HEK293 (cell line): ENCODE results near the gene KCNJ1.
A peak's percentile ranks its signal among the peaks of the same experiment; 100 is the strongest.

ENCODE experiments used
- CTCF ChIA-PET: fragments of 350-600 bp; formaldehyde crosslinking; extraction: SDS; loops from one replicate; lab custom pipeline; 2021; ENCODE audit warnings: antibody characterized with exemption; lab: Yijun Ruan, JAX
- POLR2A ChIA-PET: fragments of 300-600 bp; formaldehyde crosslinking; extraction: SDS; loops from one replicate; lab custom pipeline; 2020; ENCODE audit warnings: antibody characterized with exemption, inconsistent platforms; lab: Yijun Ruan, JAX
- H3K27ac ChIP-seq: fragments of 200-500 bp; sonication (Bioruptor generic); 2 replicates; pipeline ENCODE4 v1.5.1; 2014; ENCODE audit warnings: low read depth, low read length, control low read depth, inconsistent platforms; ENCODE audit errors: extremely low read depth
- H3K36me3 ChIP-seq, 2 experiments: fragments of 200-500 bp in 1 of 2; sonication (Bioruptor generic) in 1 of 2; 1 replicate in 1 of 2; 2 replicates in 1 of 2; pipeline ENCODE4 v1.5.1; 2014 to 2017; ENCODE audit warnings: inconsistent platforms in 2 of 2, low read length in 2 of 2; ENCODE audit not compliant: control insufficient read depth in 2 of 2, insufficient read depth in 1 of 2
- H3K4me1 ChIP-seq: fragments of 200-500 bp; sonication (Bioruptor generic); 2 replicates; pipeline ENCODE4 v1.5.1; 2014; ENCODE audit warnings: mild to moderate bottlenecking, low read length, inconsistent platforms; ENCODE audit not compliant: control insufficient read depth, insufficient read depth
- H3K4me3 ChIP-seq: 2 replicates; pipeline ENCODE4 v1.5.1; 2011; ENCODE audit warnings: low read depth, mild to moderate bottlenecking, control low read depth, low read length, moderate library complexity
- H3K9me3 ChIP-seq: fragments of 200-500 bp; sonication (Bioruptor generic); 2 replicates; pipeline ENCODE4 v1.5.1; 2014; ENCODE audit warnings: low read depth, low read length, inconsistent platforms; ENCODE audit not compliant: control insufficient read depth, insufficient read depth
- GLI4 ChIP-seq: fragments of 450-650 bp; formaldehyde crosslinking; IDR thresholded peaks from 2 replicates; pipeline ENCODE4 v1.5.1; 2016; ENCODE audit warnings: missing biosample characterization, missing genetic modification characterization
- KLF9 ChIP-seq: fragments of 450-650 bp; formaldehyde crosslinking; IDR thresholded peaks from 2 replicates; pipeline ENCODE4 v1.5.1; 2016; ENCODE audit warnings: missing biosample characterization, missing genetic modification characterization, low read depth
- REST ChIP-seq: fragments of 450-650 bp; formaldehyde crosslinking; IDR thresholded peaks from 2 replicates; pipeline ENCODE4 v1.5.1; 2016; ENCODE audit warnings: missing biosample characterization, missing genetic modification characterization
- SCRT2 ChIP-seq: fragments of 450-650 bp; formaldehyde crosslinking; IDR thresholded peaks from 2 replicates; pipeline ENCODE4 v1.5.1; 2016; ENCODE audit warnings: missing biosample characterization, missing genetic modification characterization
- ZBTB11 ChIP-seq: fragments of 450-650 bp; formaldehyde crosslinking; conservative IDR thresholded peaks from 2 replicates; pipeline ENCODE4 v1.5.1; 2016; ENCODE audit warnings: low read depth, missing biosample characterization, missing genetic modification characterization
- ZBTB17 ChIP-seq: fragments of 450-650 bp; formaldehyde crosslinking; IDR thresholded peaks from 2 replicates; pipeline ENCODE4 v1.5.1; 2016; ENCODE audit warnings: missing biosample characterization, missing genetic modification characterization
- ZBTB26 ChIP-seq: fragments of 450-650 bp; formaldehyde crosslinking; optimal IDR thresholded peaks from 2 replicates; pipeline ENCODE3; 2016; ENCODE audit warnings: missing biosample characterization, mild to moderate bottlenecking, missing genetic modification characterization
- ZBTB7A ChIP-seq: fragments of 450-650 bp; formaldehyde crosslinking; IDR thresholded peaks from 2 replicates; pipeline ENCODE4 v1.5.1; 2016; ENCODE audit warnings: low read depth, missing biosample characterization, missing genetic modification characterization
- ZEB2 ChIP-seq: fragments of 450-650 bp; formaldehyde crosslinking; IDR thresholded peaks from 2 replicates; pipeline ENCODE4 v1.5.1; 2016; ENCODE audit warnings: missing biosample characterization, missing genetic modification characterization
- ZFP69B ChIP-seq: fragments of 450-650 bp; formaldehyde crosslinking; IDR thresholded peaks from 2 replicates; pipeline ENCODE4 v1.5.1; 2016; ENCODE audit warnings: missing biosample characterization, missing genetic modification characterization
- ZIC2 ChIP-seq: fragments of 450-650 bp; formaldehyde crosslinking; IDR thresholded peaks from 2 replicates; pipeline ENCODE4 v1.5.1; 2016; ENCODE audit warnings: missing biosample characterization, missing genetic modification characterization
- ZNF112 ChIP-seq: fragments of 450-650 bp; formaldehyde crosslinking; IDR thresholded peaks from 2 replicates; pipeline ENCODE4 v1.5.0; 2017; ENCODE audit warnings: missing biosample characterization, missing genetic modification characterization
- ZNF16 ChIP-seq: fragments of 450-650 bp; formaldehyde crosslinking; IDR thresholded peaks from 2 replicates; pipeline ENCODE4 v1.5.1; 2016; ENCODE audit warnings: low read depth, missing biosample characterization, missing genetic modification characterization
- ZNF2 ChIP-seq: fragments of 450-650 bp; formaldehyde crosslinking; IDR thresholded peaks from 2 replicates; pipeline ENCODE4 v1.5.1; 2016; ENCODE audit warnings: missing biosample characterization, missing genetic modification characterization
- ZNF274 ChIP-seq, 2 experiments: fragments of 200-500 bp in 1 of 2; fragments of 450-650 bp in 1 of 2; sonication (Bioruptor generic) in 1 of 2; formaldehyde crosslinking in 1 of 2; IDR thresholded peaks; 2 replicates each; pipeline versions ENCODE4 v1.5.1 to v1.6.1; 2014 to 2016; ENCODE audit warnings: borderline replicate concordance in 1 of 2, inconsistent platforms in 1 of 2, low read length in 1 of 2, missing biosample characterization in 1 of 2, missing genetic modification characterization in 1 of 2
- ZNF335 ChIP-seq: fragments of 450-650 bp; formaldehyde crosslinking; conservative IDR thresholded peaks from 2 replicates; pipeline ENCODE4 v1.5.1; 2016; ENCODE audit warnings: missing biosample characterization, missing genetic modification characterization
- ZNF37A ChIP-seq: fragments of 450-650 bp; IDR thresholded peaks from 2 replicates; pipeline ENCODE4 v1.5.1; 2018; ENCODE audit warnings: missing biosample characterization, missing genetic modification characterization
- ZNF585B ChIP-seq: fragments of 450-650 bp; formaldehyde crosslinking; IDR thresholded peaks from 2 replicates; pipeline ENCODE4 v1.5.1; 2016; ENCODE audit warnings: missing biosample characterization, missing genetic modification characterization
- ZNF600 ChIP-seq: fragments of 450-650 bp; formaldehyde crosslinking; IDR thresholded peaks from 2 replicates; pipeline ENCODE4 v1.5.1; 2016; ENCODE audit warnings: missing biosample characterization, missing genetic modification characterization
- ZNF747 ChIP-seq: fragments of 450-650 bp; formaldehyde crosslinking; IDR thresholded peaks from 2 replicates; pipeline ENCODE4 v1.5.1; 2016; ENCODE audit warnings: missing biosample characterization, missing genetic modification characterization
- ZNF777 ChIP-seq: fragments of 450-650 bp; formaldehyde crosslinking; IDR thresholded peaks from 2 replicates; pipeline ENCODE4 v1.5.1; 2017; ENCODE audit warnings: missing biosample characterization, missing genetic modification characterization, borderline replicate concordance
- ZNF837 ChIP-seq: fragments of 450-650 bp; formaldehyde crosslinking; IDR thresholded peaks from 2 replicates; pipeline ENCODE4 v1.5.1; 2016; ENCODE audit warnings: missing biosample characterization, missing genetic modification characterization
- ZSCAN16 ChIP-seq: fragments of 450-650 bp; formaldehyde crosslinking; IDR thresholded peaks from 2 replicates; pipeline ENCODE4 v1.5.1; 2016; ENCODE audit warnings: missing biosample characterization, missing genetic modification characterization
- TF ChIP-seq, protein P1 (sequence below): fragments of 450-650 bp; formaldehyde crosslinking; IDR thresholded peaks from 2 replicates; pipeline ENCODE4 v1.5.1; 2016; ENCODE audit warnings: missing biosample characterization, missing genetic modification characterization
- TF ChIP-seq, protein P2 (sequence below): fragments of 450-650 bp; formaldehyde crosslinking; IDR thresholded peaks from 2 replicates; pipeline ENCODE4 v1.5.1; 2016; ENCODE audit warnings: missing biosample characterization, missing genetic modification characterization

The KCNJ1 gene

DNA sequence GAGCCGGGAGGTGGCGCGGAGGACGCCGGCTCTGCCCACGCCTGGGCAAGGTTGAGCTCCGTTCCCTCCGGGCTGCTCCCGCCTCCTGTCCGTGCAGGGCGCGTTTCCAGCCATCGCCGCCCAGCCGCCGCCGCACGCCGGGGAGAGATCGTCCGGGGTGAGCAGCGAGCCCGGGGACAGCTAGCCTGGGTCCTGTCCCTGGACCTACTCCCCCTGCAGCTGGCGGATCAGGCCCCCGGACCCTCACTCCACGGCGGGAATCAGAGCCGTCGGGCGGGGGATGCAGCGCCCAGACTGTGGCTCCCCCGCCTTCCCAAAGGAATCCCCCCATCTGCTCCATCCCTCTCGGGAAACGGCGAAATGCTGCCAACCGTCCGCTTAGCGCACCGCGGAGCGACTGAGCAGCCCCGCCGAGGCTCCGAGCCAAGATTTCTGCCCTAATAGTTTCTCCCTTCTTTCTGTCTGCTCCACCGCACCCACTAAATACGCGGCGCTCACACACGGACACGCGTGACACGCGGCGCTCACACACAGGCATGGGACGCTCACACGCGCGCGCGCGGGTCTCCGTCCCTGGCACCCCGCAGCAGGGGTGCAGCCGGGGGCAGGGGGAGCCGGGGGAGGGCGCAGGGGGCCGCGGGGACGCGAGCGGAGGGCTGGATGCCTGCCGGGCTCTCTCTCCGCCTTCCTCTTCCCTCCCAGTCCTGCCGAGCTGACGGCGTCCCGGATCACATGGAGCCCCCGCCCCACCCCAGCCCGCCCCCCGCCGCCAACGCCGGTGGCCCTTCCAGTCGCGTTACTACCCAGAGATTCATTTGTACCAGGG, 23.7 kb upstream of the KCNJ1 start, which contains the start of gene KCNJ5:
Gene KCNJ5 (plus strand): TSS at position 814 of the 826 bp plus-strand sequence. CDS start 19,918 bp downstream, outside the sequence.
- POLR2A ChIA-PET, result interaction anchor here (1.1 kb wide), 1 partner anchor 38 kb away, joined by 3 read pairs; no protein-coding TSS in a partner anchor
- Histone ChIP-seq H3K27ac (peak within 1 kb of the TSS; percentile 56; the same call in 1 of the 2 replicates), H3K9me3 (no peaks in the 10 kb centered on the region), H3K4me3 (peak within 1 kb of the TSS; percentile 47), H3K4me1 (no peaks in the 10 kb centered on the region; the same call in 1 of the 2 replicates), H3K36me3 (no peaks in the 10 kb centered on the region)
- CTCF ChIA-PET, result interaction anchor here (0.7 to 11.1 kb wide), 4 partner anchors 16 to 222 kb away, joined by 3 to 556 read pairs (median 14); no protein-coding TSS in a partner anchor
- TF ChIP-seq ZNF335 (tag by site-specific recombination) (peak; percentile 98), ZBTB17 (peak; percentile 58), REST (no peak), ZNF600 (tag by site-specific recombination) (peak; percentile 69), ZNF274 (IDR thresholded peaks at IDR 0.05; ENCODE audit: low read length) (no peak), ZNF274 (tag by site-specific recombination; IDR thresholded peaks at IDR 0.05; ENCODE audit: borderline replicate concordance) (no peak), ZSCAN16 (tag by site-specific recombination) (no peak), ZNF837 (tag by site-specific recombination) (no peak), SCRT2 (tag by site-specific recombination) (no peak), ZNF747 (tag by site-specific recombination) (no peak), ZFP69B (tag by site-specific recombination) (no peak), ZNF37A (no peak), ZNF16 (no peak), ZBTB11 (tag by site-specific recombination) (0 out of 2 replicates have a peak, but pooled peaks have one; percentile 20), ZNF777 (peak; percentile 81; the same call in 1 of the 2 replicates), ZBTB26 (peak; percentile 71), ZBTB7A (tag by site-specific recombination) (no peak), GLI4 (tag by site-specific recombination) (no peak), ZEB2 (0 out of 2 replicates have a peak, but pooled peaks have one; percentile 26), ZIC2 (tag by site-specific recombination) (0 out of 2 replicates have a peak, but pooled peaks have one; percentile 26), ZNF112 (tag by site-specific recombination) (no peak), ZNF2 (tag by site-specific recombination) (0 out of 2 replicates have a peak, but pooled peaks have one; percentile 34), KLF9 (tag by site-specific recombination) (no peak), ZNF585B (no peak)
- TF ChIP-seq, protein P1, sequence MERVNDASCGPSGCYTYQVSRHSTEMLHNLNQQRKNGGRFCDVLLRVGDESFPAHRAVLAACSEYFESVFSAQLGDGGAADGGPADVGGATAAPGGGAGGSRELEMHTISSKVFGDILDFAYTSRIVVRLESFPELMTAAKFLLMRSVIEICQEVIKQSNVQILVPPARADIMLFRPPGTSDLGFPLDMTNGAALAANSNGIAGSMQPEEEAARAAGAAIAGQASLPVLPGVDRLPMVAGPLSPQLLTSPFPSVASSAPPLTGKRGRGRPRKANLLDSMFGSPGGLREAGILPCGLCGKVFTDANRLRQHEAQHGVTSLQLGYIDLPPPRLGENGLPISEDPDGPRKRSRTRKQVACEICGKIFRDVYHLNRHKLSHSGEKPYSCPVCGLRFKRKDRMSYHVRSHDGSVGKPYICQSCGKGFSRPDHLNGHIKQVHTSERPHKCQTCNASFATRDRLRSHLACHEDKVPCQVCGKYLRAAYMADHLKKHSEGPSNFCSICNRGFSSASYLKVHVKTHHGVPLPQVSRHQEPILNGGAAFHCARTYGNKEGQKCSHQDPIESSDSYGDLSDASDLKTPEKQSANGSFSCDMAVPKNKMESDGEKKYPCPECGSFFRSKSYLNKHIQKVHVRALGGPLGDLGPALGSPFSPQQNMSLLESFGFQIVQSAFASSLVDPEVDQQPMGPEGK (tag by site-specific recombination), result 0 out of 2 replicates have a peak, but pooled peaks have one; percentile 34
- TF ChIP-seq, protein P2, sequence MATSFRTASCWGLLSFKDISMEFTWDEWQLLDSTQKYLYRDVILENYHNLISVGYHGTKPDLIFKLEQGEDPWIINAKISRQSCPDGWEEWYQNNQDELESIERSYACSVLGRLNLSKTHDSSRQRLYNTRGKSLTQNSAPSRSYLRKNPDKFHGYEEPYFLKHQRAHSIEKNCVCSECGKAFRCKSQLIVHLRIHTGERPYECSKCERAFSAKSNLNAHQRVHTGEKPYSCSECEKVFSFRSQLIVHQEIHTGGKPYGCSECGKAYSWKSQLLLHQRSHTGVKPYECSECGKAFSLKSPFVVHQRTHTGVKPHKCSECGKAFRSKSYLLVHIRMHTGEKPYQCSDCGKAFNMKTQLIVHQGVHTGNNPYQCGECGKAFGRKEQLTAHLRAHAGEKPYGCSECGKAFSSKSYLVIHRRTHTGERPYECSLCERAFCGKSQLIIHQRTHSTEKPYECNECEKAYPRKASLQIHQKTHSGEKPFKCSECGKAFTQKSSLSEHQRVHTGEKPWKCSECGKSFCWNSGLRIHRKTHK (tag by site-specific recombination), result no peak
